Osteocyte (in vitro differentiated cells): ENCODE results near the gene TICRR. TPM values are rescaled to one million over a fixed set of nuclear protein-coding genes. Genes with fewer than 3 reads are reported as not detected.
"Not testable (repeated sequence)": the region's sequence is repeated elsewhere in the genome, so short reads cannot be mapped to it uniquely, and the experiment has no call there.

Experiments
- DNase-seq: peaks from one replicate; pipeline ENCODE4 v3.0.0; 2021; ENCODE audit warnings: mixed read lengths; ENCODE audit not compliant: unreplicated experiment; ENCODE audit errors: extremely low spot score
- H3K27ac Mint-ChIP-seq: one replicate; pipeline ENCODE4 v1.8.0; 2021; ENCODE audit warnings: mild to moderate bottlenecking, mixed read lengths; ENCODE audit not compliant: unreplicated experiment
- H3K27me3 Mint-ChIP-seq: one replicate; pipeline ENCODE4 v1.8.0; 2021; ENCODE audit warnings: mixed read lengths; ENCODE audit not compliant: unreplicated experiment
- H3K36me3 Mint-ChIP-seq: one replicate; pipeline ENCODE4 v1.8.0; 2021; ENCODE audit warnings: mixed read lengths; ENCODE audit not compliant: unreplicated experiment
- H3K4me1 Mint-ChIP-seq: one replicate; pipeline ENCODE4 v1.8.0; 2021; ENCODE audit warnings: mixed read lengths; ENCODE audit not compliant: unreplicated experiment
- H3K4me3 Mint-ChIP-seq: one replicate; pipeline ENCODE4 v1.8.0; 2021; ENCODE audit warnings: mild to moderate bottlenecking, moderate library complexity, mixed read lengths; ENCODE audit not compliant: unreplicated experiment
- H3K9me3 Mint-ChIP-seq: one replicate; pipeline ENCODE4 v1.8.0; 2021; ENCODE audit warnings: mixed read lengths; ENCODE audit not compliant: unreplicated experiment
- total RNA-seq: library from RNA; stranded (reverse); gene quantifications from 2 replicates; pipeline ENCODE4 v1.2.1, GENCODE V29; 2021
- TF ChIP-seq, protein P1 (sequence below): fragments of 200-600 bp; sonication (generic); IDR thresholded peaks from 2 replicates; pipeline ENCODE4 v1.5.0; 2021; ENCODE audit warnings: antibody characterized with exemption, mild to moderate bottlenecking, moderate library complexity

The TICRR gene
- total RNA-seq, 1 donor from 2014 or later = 2.1 TPM

DNA sequence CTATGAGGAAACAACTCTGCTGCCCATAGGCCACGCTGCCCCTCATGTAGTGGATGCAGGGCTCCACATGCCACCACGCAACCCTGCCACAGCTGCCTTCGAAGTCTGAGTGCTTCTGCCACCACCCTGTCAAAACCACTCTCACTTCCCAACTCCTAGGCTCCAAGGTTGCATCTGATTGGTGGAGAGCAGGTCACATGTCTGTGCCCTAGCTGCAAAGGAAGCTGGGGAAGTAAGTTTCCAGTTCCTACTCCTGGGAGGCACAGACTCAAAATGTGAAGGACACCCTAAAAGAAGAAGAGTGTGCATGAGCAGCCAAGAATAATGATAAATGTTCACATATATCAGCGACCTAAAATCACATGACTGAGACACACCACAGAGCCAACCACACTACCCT is 31.9 kb upstream of the TICRR start:
- Mint-ChIP-seq H3K27ac (no peak overlapping the region), H3K9me3 (peaks cover 3% of the 10 kb centered on the region), H3K4me3 (no peak overlapping the region), H3K4me1 (no peaks in the 10 kb centered on the region), H3K36me3 (no peaks in the 10 kb centered on the region), H3K27me3 (peaks cover 29% of the 10 kb centered on the region)
- TF ChIP-seq, protein P1, sequence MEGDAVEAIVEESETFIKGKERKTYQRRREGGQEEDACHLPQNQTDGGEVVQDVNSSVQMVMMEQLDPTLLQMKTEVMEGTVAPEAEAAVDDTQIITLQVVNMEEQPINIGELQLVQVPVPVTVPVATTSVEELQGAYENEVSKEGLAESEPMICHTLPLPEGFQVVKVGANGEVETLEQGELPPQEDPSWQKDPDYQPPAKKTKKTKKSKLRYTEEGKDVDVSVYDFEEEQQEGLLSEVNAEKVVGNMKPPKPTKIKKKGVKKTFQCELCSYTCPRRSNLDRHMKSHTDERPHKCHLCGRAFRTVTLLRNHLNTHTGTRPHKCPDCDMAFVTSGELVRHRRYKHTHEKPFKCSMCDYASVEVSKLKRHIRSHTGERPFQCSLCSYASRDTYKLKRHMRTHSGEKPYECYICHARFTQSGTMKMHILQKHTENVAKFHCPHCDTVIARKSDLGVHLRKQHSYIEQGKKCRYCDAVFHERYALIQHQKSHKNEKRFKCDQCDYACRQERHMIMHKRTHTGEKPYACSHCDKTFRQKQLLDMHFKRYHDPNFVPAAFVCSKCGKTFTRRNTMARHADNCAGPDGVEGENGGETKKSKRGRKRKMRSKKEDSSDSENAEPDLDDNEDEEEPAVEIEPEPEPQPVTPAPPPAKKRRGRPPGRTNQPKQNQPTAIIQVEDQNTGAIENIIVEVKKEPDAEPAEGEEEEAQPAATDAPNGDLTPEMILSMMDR = no peak
- DNase-seq = no peak

DNA sequence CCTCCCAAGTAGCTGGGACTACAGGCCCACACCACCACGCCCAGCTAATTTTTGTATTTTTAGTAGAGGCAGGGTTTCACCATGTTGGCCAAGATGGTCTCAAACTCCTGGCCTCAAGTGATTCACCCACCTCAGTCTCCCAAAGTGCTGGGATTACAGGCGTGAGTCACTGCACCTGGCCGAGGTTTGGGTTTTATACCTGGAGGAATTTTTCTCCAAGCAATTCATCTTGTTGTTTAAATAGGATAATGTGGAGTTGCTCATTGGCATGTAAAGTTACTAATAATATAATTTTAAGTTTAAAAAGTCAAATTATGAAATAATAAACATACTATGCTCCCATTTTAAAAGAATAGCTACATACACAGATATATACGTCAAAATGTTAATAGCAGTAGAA is 26.1 kb upstream of the TICRR start:
- not testable (repeated sequence) for H3K4me3 Mint-ChIP-seq, H3K4me1 Mint-ChIP-seq, H3K36me3 Mint-ChIP-seq, DNase-seq, H3K27ac Mint-ChIP-seq, H3K9me3 Mint-ChIP-seq
- H3K27me3 Mint-ChIP-seq = peaks cover 43% of the 10 kb centered on the region

DNA sequence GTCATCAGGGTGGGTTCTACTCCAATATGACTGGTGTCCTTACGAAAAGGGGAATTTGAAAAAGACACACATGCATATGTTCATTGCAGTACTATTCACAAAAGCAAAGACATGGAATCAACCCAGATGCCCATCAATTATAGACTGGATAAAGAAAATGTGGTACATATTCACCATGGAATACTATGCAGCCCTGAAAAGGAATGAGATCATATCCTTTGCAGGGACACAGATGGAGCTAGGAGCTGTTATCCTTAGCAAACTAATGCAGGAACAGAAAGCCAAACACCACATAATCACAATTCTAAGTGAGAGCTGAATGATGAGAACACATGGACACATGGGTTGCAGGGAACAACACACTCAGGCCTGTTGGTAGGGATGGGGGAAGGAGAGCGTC is 24.8 kb upstream of the TICRR start:
- H3K27me3 Mint-ChIP-seq = peaks cover 36% of the 10 kb centered on the region
- no peak overlapping the region for H3K27ac Mint-ChIP-seq
- H3K36me3 Mint-ChIP-seq = no peaks in the 10 kb centered on the region
- no peaks in the 10 kb centered on the region for H3K4me1 Mint-ChIP-seq
- H3K4me3 Mint-ChIP-seq = no peak overlapping the region
- DNase-seq = no peak
- TF ChIP-seq, protein P1 = no peak
- peaks cover 3% of the 10 kb centered on the region for H3K9me3 Mint-ChIP-seq

DNA sequence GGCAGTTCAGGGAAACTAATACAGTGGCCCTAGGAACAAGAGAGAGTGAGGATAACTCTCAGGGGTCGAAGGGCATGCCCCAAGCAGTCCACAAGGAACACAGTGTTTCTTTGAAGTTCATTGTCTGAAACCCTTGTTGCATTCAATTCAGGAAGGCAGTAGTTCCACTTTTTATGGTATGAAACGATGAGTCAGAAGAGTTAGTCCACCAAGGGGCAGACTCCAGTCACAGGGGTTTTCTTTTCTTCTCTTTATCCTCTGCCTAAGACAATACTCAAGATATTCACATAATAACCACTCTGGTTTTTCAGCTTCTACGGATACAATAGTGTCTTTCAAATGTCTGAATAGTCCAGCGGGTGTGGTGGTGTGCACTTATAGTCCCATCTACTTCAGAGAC is 23.7 kb upstream of the TICRR start:
- H3K4me3 Mint-ChIP-seq = no peak overlapping the region
- DNase-seq = no peak
- H3K9me3 Mint-ChIP-seq = peaks cover 3% of the 10 kb centered on the region
- H3K36me3 Mint-ChIP-seq = no peaks in the 10 kb centered on the region
- peaks cover 35% of the 10 kb centered on the region for H3K27me3 Mint-ChIP-seq
- no peaks in the 10 kb centered on the region for H3K4me1 Mint-ChIP-seq
- no peak overlapping the region for H3K27ac Mint-ChIP-seq
- TF ChIP-seq, protein P1 = no peak

DNA sequence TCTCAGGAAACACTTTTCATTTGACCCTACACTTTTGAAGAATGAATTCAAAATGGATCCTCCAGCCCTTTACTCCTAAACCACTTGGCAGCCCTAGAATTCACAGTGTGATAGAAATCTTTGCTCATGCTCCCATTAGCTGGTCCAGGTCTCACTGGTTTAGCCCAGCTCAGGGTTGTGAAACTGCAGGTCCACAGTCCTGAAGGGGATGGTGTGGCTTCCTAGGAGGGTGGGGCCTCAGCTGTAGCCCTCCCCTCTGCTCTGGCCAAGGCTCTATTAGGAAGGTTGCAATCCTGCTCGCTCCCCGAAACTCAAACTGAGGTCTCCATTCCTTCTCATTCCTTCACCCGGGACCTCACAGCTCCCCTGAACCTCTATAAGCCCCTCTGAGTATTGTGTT is 21.6 kb upstream of the TICRR start:
- H3K36me3 Mint-ChIP-seq = no peaks in the 10 kb centered on the region
- no peaks in the 10 kb centered on the region for H3K9me3 Mint-ChIP-seq
- H3K4me1 Mint-ChIP-seq = no peaks in the 10 kb centered on the region
- H3K4me3 Mint-ChIP-seq = no peak overlapping the region
- TF ChIP-seq, protein P1 = no peak
- peak; percentile 46 for DNase-seq
- no peak overlapping the region for H3K27ac Mint-ChIP-seq
- peaks cover 41% of the 10 kb centered on the region for H3K27me3 Mint-ChIP-seq

DNA sequence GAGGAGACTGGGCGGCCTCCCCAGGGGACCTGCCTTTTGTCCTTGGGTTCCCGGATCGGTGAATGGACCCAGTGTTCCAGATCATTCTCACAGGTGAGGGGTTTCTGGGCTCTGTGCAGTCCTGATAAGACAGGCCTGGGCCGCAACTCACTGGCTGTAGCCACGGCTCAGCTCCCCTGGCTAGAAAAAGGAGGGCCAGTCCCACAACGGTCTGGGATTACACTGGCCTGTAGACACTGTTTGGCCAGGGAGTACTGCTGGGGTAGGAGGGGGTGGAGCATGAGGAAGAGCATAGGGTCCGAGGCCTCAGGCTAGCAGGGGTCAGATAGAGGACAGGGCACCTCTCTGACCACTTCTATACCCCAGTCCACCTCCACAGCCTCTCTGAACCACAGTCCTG is 21.0 kb upstream of the TICRR start:
- Mint-ChIP-seq H3K27me3 (peaks cover 44% of the 10 kb centered on the region), H3K9me3 (no peaks in the 10 kb centered on the region), H3K27ac (no peak overlapping the region), H3K36me3 (no peaks in the 10 kb centered on the region), H3K4me3 (no peak overlapping the region), H3K4me1 (no peaks in the 10 kb centered on the region)
- peak; percentile 49 for DNase-seq
- TF ChIP-seq, protein P1 = no peak
